GM12878 (cell line): Measurements from ENCODE around the gene OR1L6. TPM values are rescaled to one million over a fixed set of nuclear protein-coding genes. Genes with fewer than 3 reads are reported as not detected.

Source experiments
- ATAC-seq: fragments of 200-7000 bp; cut with Tn5 transposase; 3 replicates; pipeline ENCODE4 v1.9.1; 2020; ENCODE audit warnings: mild to moderate bottlenecking, moderate library complexity
- BruUV-seq: library from RNA; stranded (reverse); fragments of 400-500 nt; replicated peaks from 2 replicates; lab custom pipeline; 2021; lab: Mats Ljungman, UMichigan
- CTCF ChIA-PET: fragments of 300-600 bp; sonication (Branson Sonifier 250); formaldehyde crosslinking; extraction: SDS; loops from one replicate; lab custom pipeline; 2021; ENCODE audit warnings: inconsistent platforms; lab: Yijun Ruan, JAX
- POLR2A ChIA-PET: fragments of 350-600 bp; formaldehyde crosslinking; extraction: SDS; loops from one replicate; lab custom pipeline; 2021; ENCODE audit warnings: inconsistent platforms; lab: Charles Lee
- RAD21 ChIA-PET: fragments of 300-600 bp; sonication (Branson Sonifier 250); formaldehyde crosslinking; loops from one replicate; lab custom pipeline; 2023; ENCODE audit warnings: antibody characterized with exemption; ENCODE audit not compliant: unreplicated experiment; lab: Charles Lee
- SMC1A ChIA-PET: fragments of 300-600 bp; sonication (Branson Sonifier 250); formaldehyde crosslinking; loops from one replicate; lab custom pipeline; 2023; ENCODE audit not compliant: unreplicated experiment, uncharacterized antibody; lab: Charles Lee
- DNase-seq: peaks from one replicate; pipeline ENCODE4 v3.0.0-alpha.2; 2011; ENCODE audit warnings: low read depth, low spot score
- FAIRE-seq: peaks from 3 replicates; lab custom pipeline; 2011; peaks lifted over from hg19 to GRCh38; lab: Jason Lieb, UNC
- H2AFZ ChIP-seq: 2 replicates; pipeline ENCODE4 v1.6.0; 2011; ENCODE audit warnings: low read depth, low read length, control low read depth; ENCODE audit not compliant: control insufficient read depth
- H3K27ac ChIP-seq: 2 replicates; pipeline ENCODE4 v1.5.1; 2011; ENCODE audit warnings: control low read depth; ENCODE audit not compliant: control insufficient read depth, insufficient read depth
- H3K27me3 ChIP-seq, 2 experiments: replicated peaks in 1 of 2; 2 replicates each; pipeline versions ENCODE4 v1.6.0 to v1.6.1; 2011; ENCODE audit warnings: low read length in 1 of 2; ENCODE audit not compliant: control insufficient read depth in 2 of 2, insufficient read depth in 2 of 2
- H3K36me3 ChIP-seq, 2 experiments: 2 replicates each; pipeline ENCODE4 v1.5.1; 2011; ENCODE audit warnings: low read length in 1 of 2; ENCODE audit not compliant: control insufficient read depth in 2 of 2, insufficient read depth in 2 of 2
- H3K4me1 ChIP-seq: 2 replicates; pipeline ENCODE4 v1.6.1; 2011; ENCODE audit warnings: mild to moderate bottlenecking, low read length, moderate library complexity, mixed read lengths; ENCODE audit not compliant: control insufficient read depth, insufficient read depth
- H3K4me2 ChIP-seq: 2 replicates; pipeline ENCODE4 v1.6.0; 2011; ENCODE audit warnings: control low read depth; ENCODE audit not compliant: control insufficient read depth, insufficient read depth
- H3K4me3 ChIP-seq: fragments of 200-600 bp; sonication (generic); 2 replicates; pipeline ENCODE4 v1.5.1; 2016
- H3K79me2 ChIP-seq: 2 replicates; pipeline ENCODE4 v1.6.0; 2011; ENCODE audit warnings: low read length; ENCODE audit not compliant: control insufficient read depth, insufficient read depth
- H3K9ac ChIP-seq: 2 replicates; pipeline ENCODE4 v1.8.0; 2011; ENCODE audit warnings: low read length, control low read depth, mixed read lengths; ENCODE audit not compliant: control insufficient read depth, insufficient read depth
- H3K9me3 ChIP-seq: replicated peaks from 3 replicates; pipeline ENCODE4 v1.5.1; 2011; ENCODE audit warnings: mild to moderate bottlenecking, low read length; ENCODE audit not compliant: control insufficient read depth, insufficient read depth
- H4K20me1 ChIP-seq: 2 replicates; pipeline ENCODE4 v1.6.0; 2011; ENCODE audit not compliant: control insufficient read depth, insufficient read depth
- BACH1 ChIP-seq: fragments of 450-650 bp; IDR thresholded peaks from 2 replicates; pipeline ENCODE4 v1.6.1; 2017; ENCODE audit warnings: mild to moderate bottlenecking, borderline replicate concordance
- CBX3 ChIP-seq: fragments of 200-600 bp; sonication (generic); IDR thresholded peaks from 2 replicates; pipeline ENCODE4 v1.6.1; 2016; ENCODE audit warnings: low read depth, borderline replicate concordance
- CREM ChIP-seq: IDR thresholded peaks from 2 replicates; pipeline ENCODE4 v1.6.1; 2014; ENCODE audit warnings: antibody characterized with exemption, low read depth
- FOXK2 ChIP-seq: fragments of 450-650 bp; IDR thresholded peaks from 2 replicates; pipeline ENCODE4 v1.6.1; 2017; ENCODE audit warnings: mild to moderate bottlenecking, moderate library complexity
- GATAD2B ChIP-seq: fragments of 450-650 bp; conservative IDR thresholded peaks from 2 replicates; pipeline ENCODE4 v1.6.1; 2017; ENCODE audit warnings: low read depth, mild to moderate bottlenecking, moderate library complexity
- HDGF ChIP-seq: fragments of 450-650 bp; IDR thresholded peaks from 2 replicates; pipeline ENCODE4 v1.6.1; 2016; ENCODE audit warnings: antibody characterized with exemption
- IKZF2 ChIP-seq, 2 experiments: fragments of 450-650 bp; IDR thresholded peaks; 2 replicates each; pipeline ENCODE4 v1.6.1; 2017; ENCODE audit warnings: mild to moderate bottlenecking in 2 of 2, moderate library complexity in 2 of 2
- MYB ChIP-seq: fragments of 150-350 bp; IDR thresholded peaks from 2 replicates; pipeline ENCODE4 v1.6.1; 2014; ENCODE audit warnings: mild to moderate bottlenecking, low read depth, low read length, borderline replicate concordance
- NR2C1 ChIP-seq: fragments of 450-650 bp; IDR thresholded peaks from 2 replicates; pipeline ENCODE4 v1.6.1; 2017; ENCODE audit warnings: antibody characterized with exemption, mild to moderate bottlenecking, moderate library complexity
- PAX5 ChIP-seq: IDR thresholded peaks from 2 replicates; pipeline ENCODE4 v1.6.1; 2011; ENCODE audit warnings: low read depth, low read length, borderline replicate concordance
- RCOR1 ChIP-seq: conservative IDR thresholded peaks from 2 replicates; pipeline ENCODE4 v1.6.1; 2012; ENCODE audit warnings: low read depth, low read length, improper control_type of control experiment
- SIX5 ChIP-seq: IDR thresholded peaks from 2 replicates; pipeline ENCODE4 v1.6.1; 2011; ENCODE audit warnings: mild to moderate bottlenecking, low read depth, low read length, moderate library complexity; ENCODE audit not compliant: severe bottlenecking
- SMAD5 ChIP-seq: IDR thresholded peaks from 2 replicates; pipeline ENCODE4 v1.6.1; 2016; ENCODE audit warnings: antibody characterized with exemption, low read depth
- SREBF2 ChIP-seq: IDR thresholded peaks from 2 replicates; pipeline ENCODE4 v1.6.1; 2012; ENCODE audit warnings: mild to moderate bottlenecking, low read length
- TCF12 ChIP-seq: IDR thresholded peaks from 2 replicates; pipeline ENCODE4 v1.6.1; 2011; ENCODE audit warnings: low read depth, mild to moderate bottlenecking, low read length
- ZNF622 ChIP-seq: fragments of 450-650 bp; IDR thresholded peaks from 2 replicates; pipeline ENCODE4 v1.6.1; 2017; ENCODE audit warnings: mild to moderate bottlenecking, inconsistent platforms
- in situ Hi-C: fragments of 300-500 bp; cut with MboI; formaldehyde crosslinking; loops from 9 replicates; pipeline ENCODE4 v1.14.3; 2018; ENCODE audit warnings: mixed read lengths
- intact Hi-C: fragments of 100-400 bp; cut with micrococcal nuclease; formaldehyde crosslinking; loops from one replicate; pipeline ENCODE4 v1.14.2; 2022; ENCODE audit not compliant: unreplicated experiment
- polyA plus RNA-seq, 11 experiments: library from polyadenylated mRNA; depleted of rRNA in 4 of 11; unstranded in 6 of 11; stranded (reverse) in 5 of 11; fragments of >200 nt; fragmentation: Nextera tagmentation in 4 of 11; fragmentation: Illumina TruSeq in 1 of 11; extraction: Ambion mirVana in 4 of 11; extraction: Trizol in 1 of 11; gene quantifications; 1 replicate in 1 of 11; 2 replicates in 10 of 11; pipeline versions ENCODE4 v1.2.1 to v1.2.3, GENCODE V29; 2011 to 2016; ENCODE audit warnings: inconsistent platforms in 2 of 11, missing spikeins in 2 of 11, low read depth in 1 of 11
- total RNA-seq, 4 experiments: library from RNA; depleted of rRNA in 3 of 4; stranded (reverse); fragments of >200 nt in 3 of 4; fragmentation: Illumina TruSeq in 1 of 4; extraction: Trizol in 1 of 4; gene quantifications; 2 replicates each; pipeline versions ENCODE4 v1.2.1 to v1.2.3, GENCODE V29; 2013 to 2021
- TF ChIP-seq, protein P1 (sequence below): fragments of 450-650 bp; formaldehyde crosslinking; IDR thresholded peaks from 2 replicates; pipeline ENCODE4 v1.4.0; 2022; ENCODE audit warnings: mild to moderate bottlenecking, moderate library complexity
- TF ChIP-seq, protein P2 (sequence below): IDR thresholded peaks from 2 replicates; pipeline ENCODE4 v1.6.1; 2012; ENCODE audit warnings: low read length, inconsistent platforms
- TF ChIP-seq, protein P3 (sequence below): fragments of 450-650 bp; IDR thresholded peaks from 2 replicates; pipeline ENCODE4 v1.6.1; 2017; ENCODE audit warnings: low read depth, mild to moderate bottlenecking, moderate library complexity

OR1L6 gene
- total and polyA plus RNA-seq, 10 of the 15 experiments (the other 5 are each of a cell fraction or from before 2014, with no cell fraction given), result not detected

DNA sequence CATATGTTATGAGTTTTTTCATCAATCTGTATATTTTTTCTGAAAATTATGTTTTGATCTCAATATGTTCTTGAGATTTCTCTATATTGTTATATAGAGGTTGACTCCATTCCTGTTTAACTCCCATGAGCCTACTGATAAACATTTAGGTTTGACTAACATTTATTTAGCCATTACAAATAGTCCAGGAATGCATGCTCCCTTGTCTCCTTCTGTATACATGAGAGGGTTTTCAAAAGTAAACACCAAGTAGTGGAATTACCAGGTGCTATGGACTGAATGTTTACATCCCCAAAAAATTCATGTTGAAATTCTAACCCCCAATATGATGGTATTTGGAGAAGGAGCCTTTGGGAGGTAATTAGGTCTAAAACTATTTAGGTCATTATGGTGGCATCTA, 43.2 kb downstream of the OR1L6 start:
- no peaks in the 10 kb centered on the region for H3K79me2 ChIP-seq
- in situ Hi-C loops, result no loop called here
- DNase-seq (no peak), ATAC-seq (no peak), FAIRE-seq (no peak)
- H4K20me1 ChIP-seq, result no peaks in the 10 kb centered on the region
- ChIA-PET POLR2A (no interaction called here), RAD21 (no interaction called here), SMC1A (no interaction called here), CTCF (no interaction called here)
- no peak overlapping the region for H3K27ac ChIP-seq
- intact Hi-C loops, result no loop called here
- no peaks in the 10 kb centered on the region for H3K4me1 ChIP-seq
- TF ChIP-seq SREBF2, result no peak
- TF ChIP-seq GATAD2B, result no peak
- TF ChIP-seq CBX3, result no peak
- TF ChIP-seq, protein P1, sequence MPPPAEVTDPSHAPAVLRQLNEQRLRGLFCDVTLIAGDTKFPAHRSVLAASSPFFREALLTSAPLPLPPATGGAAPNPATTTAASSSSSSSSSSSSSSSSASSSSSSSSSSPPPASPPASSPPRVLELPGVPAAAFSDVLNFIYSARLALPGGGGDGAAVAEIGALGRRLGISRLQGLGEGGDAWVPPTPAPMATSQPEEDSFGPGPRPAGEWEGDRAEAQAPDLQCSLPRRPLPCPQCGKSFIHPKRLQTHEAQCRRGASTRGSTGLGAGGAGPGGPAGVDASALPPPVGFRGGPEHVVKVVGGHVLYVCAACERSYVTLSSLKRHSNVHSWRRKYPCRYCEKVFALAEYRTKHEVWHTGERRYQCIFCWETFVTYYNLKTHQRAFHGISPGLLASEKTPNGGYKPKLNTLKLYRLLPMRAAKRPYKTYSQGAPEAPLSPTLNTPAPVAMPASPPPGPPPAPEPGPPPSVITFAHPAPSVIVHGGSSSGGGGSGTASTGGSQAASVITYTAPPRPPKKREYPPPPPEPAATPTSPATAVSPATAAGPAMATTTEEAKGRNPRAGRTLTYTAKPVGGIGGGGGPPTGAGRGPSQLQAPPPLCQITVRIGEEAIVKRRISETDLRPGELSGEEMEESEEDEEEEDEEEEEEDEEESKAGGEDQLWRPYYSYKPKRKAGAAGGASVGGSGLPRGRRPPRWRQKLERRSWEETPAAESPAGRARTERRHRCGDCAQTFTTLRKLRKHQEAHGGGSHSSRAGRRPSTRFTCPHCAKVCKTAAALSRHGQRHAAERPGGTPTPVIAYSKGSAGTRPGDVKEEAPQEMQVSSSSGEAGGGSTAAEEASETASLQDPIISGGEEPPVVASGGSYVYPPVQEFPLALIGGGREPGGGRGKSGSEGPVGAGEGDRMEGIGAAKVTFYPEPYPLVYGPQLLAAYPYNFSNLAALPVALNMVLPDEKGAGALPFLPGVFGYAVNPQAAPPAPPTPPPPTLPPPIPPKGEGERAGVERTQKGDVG (CRISPR knock-in tag), result no peak
- TF ChIP-seq SMAD5, result no peak
- TF ChIP-seq, protein P2, sequence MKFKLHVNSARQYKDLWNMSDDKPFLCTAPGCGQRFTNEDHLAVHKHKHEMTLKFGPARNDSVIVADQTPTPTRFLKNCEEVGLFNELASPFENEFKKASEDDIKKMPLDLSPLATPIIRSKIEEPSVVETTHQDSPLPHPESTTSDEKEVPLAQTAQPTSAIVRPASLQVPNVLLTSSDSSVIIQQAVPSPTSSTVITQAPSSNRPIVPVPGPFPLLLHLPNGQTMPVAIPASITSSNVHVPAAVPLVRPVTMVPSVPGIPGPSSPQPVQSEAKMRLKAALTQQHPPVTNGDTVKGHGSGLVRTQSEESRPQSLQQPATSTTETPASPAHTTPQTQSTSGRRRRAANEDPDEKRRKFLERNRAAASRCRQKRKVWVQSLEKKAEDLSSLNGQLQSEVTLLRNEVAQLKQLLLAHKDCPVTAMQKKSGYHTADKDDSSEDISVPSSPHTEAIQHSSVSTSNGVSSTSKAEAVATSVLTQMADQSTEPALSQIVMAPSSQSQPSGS, result no peak
- no peak for TF ChIP-seq TCF12
- no peak for TF ChIP-seq BACH1
- no peak for TF ChIP-seq SIX5
- no peak for TF ChIP-seq IKZF2 (IDR thresholded peaks at IDR 0.05)
- no peak for TF ChIP-seq NR2C1
- TF ChIP-seq ZNF622, result no peak
- TF ChIP-seq, protein P3, sequence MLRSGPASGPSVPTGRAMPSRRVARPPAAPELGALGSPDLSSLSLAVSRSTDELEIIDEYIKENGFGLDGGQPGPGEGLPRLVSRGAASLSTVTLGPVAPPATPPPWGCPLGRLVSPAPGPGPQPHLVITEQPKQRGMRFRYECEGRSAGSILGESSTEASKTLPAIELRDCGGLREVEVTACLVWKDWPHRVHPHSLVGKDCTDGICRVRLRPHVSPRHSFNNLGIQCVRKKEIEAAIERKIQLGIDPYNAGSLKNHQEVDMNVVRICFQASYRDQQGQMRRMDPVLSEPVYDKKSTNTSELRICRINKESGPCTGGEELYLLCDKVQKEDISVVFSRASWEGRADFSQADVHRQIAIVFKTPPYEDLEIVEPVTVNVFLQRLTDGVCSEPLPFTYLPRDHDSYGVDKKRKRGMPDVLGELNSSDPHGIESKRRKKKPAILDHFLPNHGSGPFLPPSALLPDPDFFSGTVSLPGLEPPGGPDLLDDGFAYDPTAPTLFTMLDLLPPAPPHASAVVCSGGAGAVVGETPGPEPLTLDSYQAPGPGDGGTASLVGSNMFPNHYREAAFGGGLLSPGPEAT, result no peak
- TF ChIP-seq PAX5, result no peak
- no peak for TF ChIP-seq CREM
- no peak for TF ChIP-seq HDGF
- TF ChIP-seq MYB, result no peak
- no peak for TF ChIP-seq FOXK2
- TF ChIP-seq RCOR1, result no peak
- H3K4me2 ChIP-seq, result no peak overlapping the region
- BruUV-seq, result no TSS peak
- no peaks in the 10 kb centered on the region for H3K9me3 ChIP-seq
- H3K27me3 ChIP-seq, result peaks cover 0 to 1% of the 10 kb centered on the region in 2 experiments; a peak in 1 of 4 replicates
- no peaks in the 10 kb centered on the region for H3K36me3 ChIP-seq
- H3K9ac ChIP-seq, result no peak overlapping the region
- no peak overlapping the region for H3K4me3 ChIP-seq
- no peak overlapping the region for H2AFZ ChIP-seq
